HUES64 (cell line): ENCODE measurements around the gene CTDNEP1.
A peak's percentile ranks its signal among the peaks of the same experiment; 100 is the strongest.

ENCODE experiments used
- H3K27ac ChIP-seq: 2 replicates; pipeline ENCODE4 v1.7.0; 2013; ENCODE audit warnings: low read depth, low read length, inconsistent platforms
- H3K27me3 ChIP-seq: 2 replicates; pipeline ENCODE4 v1.6.1; 2013; ENCODE audit warnings: mild to moderate bottlenecking, low read length; ENCODE audit not compliant: insufficient read depth
- H3K36me3 ChIP-seq: 2 replicates; pipeline ENCODE4 v1.6.1; 2013; ENCODE audit warnings: mild to moderate bottlenecking, low read length; ENCODE audit not compliant: insufficient read depth
- H3K4me1 ChIP-seq: 2 replicates; pipeline ENCODE4 v1.6.1; 2013; ENCODE audit warnings: mild to moderate bottlenecking, low read length, moderate library complexity; ENCODE audit not compliant: insufficient read depth
- H3K4me3 ChIP-seq: 2 replicates; pipeline ENCODE4 v1.5.1; 2013; ENCODE audit warnings: mild to moderate bottlenecking, low read length, moderate library complexity
- H3K9ac ChIP-seq: 2 replicates; pipeline ENCODE4 v1.6.1; 2013; ENCODE audit warnings: mild to moderate bottlenecking, low read depth, low read length
- H3K9me3 ChIP-seq: 2 replicates; pipeline ENCODE4 v1.6.1; 2013; ENCODE audit warnings: low read depth, low read length; ENCODE audit not compliant: insufficient read depth
- WGBS: fragments of 150-250, 120-280 bp; methylation state at CpG from one replicate; pipeline ENCODE4 v1.1.7; 2013; ENCODE audit warnings: missing lambda C conversion rate; 5-methylcytosine and 5-hydroxymethylcytosine counted together

Gene CTDNEP1

DNA sequence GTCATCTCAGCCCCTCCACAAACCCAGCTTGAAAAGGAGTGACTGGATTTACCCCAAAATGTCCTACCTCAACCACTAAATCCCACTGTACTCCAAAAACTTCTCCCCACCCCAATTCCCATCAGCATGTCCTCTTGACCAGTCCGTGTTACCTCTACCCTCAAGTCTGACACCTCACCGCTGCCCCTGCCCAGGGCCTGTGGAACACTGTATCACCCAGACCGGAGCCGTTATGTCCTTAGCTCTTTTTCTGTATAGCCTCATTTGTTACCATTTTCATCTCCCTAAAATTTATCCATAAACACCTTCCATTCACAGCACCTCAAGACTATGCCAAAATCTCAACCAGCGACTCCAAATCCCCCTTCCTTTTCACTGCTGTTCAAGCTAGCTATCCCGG is 14.7 kb downstream of the CTDNEP1 start:
- no peaks in the 10 kb centered on the region for H3K27me3 ChIP-seq
- peak overlapping the region; percentile 80 for H3K4me3 ChIP-seq
- peaks cover 39% of the 10 kb centered on the region for H3K36me3 ChIP-seq
- WGBS, result 92% methylated on average over 6 of the region's 6 CpGs
- no peaks in the 10 kb centered on the region for H3K9me3 ChIP-seq
- H3K9ac ChIP-seq, result no peak overlapping the region
- peak overlapping the region; percentile 93; the same call in 1 of the 2 replicates for H3K27ac ChIP-seq
- peaks cover 20% of the 10 kb centered on the region for H3K4me1 ChIP-seq

DNA sequence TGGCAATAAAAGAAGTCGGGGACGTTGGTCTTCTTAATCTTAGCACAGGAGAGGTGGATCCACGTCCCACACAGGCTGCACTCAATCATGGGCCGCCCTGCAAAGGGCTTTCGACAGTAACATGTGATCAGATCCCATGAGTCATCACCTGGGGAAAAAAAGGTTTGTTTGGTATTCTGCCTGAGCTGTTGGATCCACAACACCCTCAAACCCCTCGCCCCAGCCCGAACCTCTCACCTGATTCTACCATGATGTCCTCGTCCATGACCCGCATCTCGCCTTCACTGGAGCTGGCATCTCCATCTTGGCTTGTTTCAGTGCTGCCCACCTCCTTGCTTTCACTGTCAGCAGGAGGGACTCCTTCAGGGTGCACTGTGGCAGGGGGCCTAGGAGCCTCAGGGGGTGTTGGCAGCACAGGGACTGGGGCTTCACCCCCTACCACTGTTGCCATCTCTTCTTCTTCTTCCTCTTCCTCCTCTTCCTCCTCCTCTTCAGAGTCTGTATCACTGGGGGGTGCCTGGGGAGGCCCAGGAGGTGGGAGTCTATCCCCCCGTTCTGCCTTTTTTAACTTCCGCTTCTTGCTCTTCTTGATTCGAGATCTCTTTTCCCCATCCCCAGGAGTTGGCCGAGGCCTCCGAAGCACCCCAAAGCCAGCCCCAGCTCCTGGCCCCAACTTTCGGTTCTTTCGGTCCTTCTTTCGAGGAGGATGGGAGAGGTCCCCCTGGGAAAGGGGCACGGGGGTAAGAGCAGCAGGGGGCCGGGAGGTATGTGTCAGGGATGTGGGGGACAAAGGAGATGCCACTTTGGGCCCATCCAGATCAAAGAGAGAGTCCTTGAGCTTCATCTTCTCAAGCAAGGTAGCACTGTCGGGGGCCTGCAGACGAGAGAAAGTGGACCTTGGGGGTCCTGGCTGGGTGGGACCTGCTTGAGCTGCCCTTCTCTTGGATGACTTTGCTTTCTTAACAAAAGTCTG is 15.6 kb downstream of the CTDNEP1 start:
- Histone ChIP-seq H3K4me3 (no peak overlapping the region), H3K36me3 (peaks cover 39% of the 10 kb centered on the region), H3K4me1 (peaks cover 14% of the 10 kb centered on the region), H3K9ac (no peak overlapping the region), H3K27me3 (no peaks in the 10 kb centered on the region), H3K27ac (no peak overlapping the region; the same call in 1 of the 2 replicates), H3K9me3 (no peaks in the 10 kb centered on the region)
- WGBS, result 91% methylated on average over 22 of the region's 22 CpGs

- Histone ChIP-seq H3K27ac (peak within 1 kb of the TSS; percentile 88), H3K9ac (peak within 1 kb of the TSS; percentile 87), H3K36me3 (peaks cover 43% of the 10 kb centered on the region), H3K4me1 (peaks cover 7% of the 10 kb centered on the region), H3K27me3 (no peaks in the 10 kb centered on the region), H3K9me3 (no peaks in the 10 kb centered on the region), H3K4me3 (peak within 1 kb of the TSS; percentile 78)
- 2% methylated on average over 72 of the region's 72 CpGs for WGBS
Measured at GRCh38 chr17:7234083-7234951, 17.2 kb downstream of the CTDNEP1 start, which contains the start of gene DVL2. Gene DVL2, minus strand, starts transcription at chr17:7234517. Its CDS starts 255 bp downstream, at chr17:7234262.

DNA sequence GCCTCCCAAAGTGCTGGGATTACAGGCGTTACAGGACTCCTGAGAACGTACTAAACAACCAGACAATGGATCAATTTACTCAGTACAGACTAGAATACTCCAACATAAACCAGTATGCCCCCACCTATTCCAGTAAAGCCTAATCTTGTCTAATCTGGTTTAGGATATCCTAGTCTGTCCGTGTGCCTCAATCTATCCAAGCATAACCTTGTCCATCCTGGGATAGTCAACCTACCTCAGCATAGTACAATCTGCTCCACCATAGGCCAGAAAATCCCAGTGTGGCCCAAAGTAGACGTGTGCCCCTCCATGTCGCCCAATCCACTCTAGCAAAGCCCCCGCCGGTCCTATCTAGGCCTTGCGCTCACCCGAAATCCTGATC is 17.8 kb downstream of the CTDNEP1 start:
- Histone ChIP-seq H3K27me3 (no peaks in the 10 kb centered on the region), H3K4me1 (peaks cover 7% of the 10 kb centered on the region), H3K36me3 (peaks cover 49% of the 10 kb centered on the region), H3K9ac (peak overlapping the region; percentile 87), H3K9me3 (no peaks in the 10 kb centered on the region), H3K4me3 (peak overlapping the region; percentile 78), H3K27ac (peak overlapping the region; percentile 88)
- 2% methylated on average over 9 of the region's 9 CpGs for WGBS

DNA sequence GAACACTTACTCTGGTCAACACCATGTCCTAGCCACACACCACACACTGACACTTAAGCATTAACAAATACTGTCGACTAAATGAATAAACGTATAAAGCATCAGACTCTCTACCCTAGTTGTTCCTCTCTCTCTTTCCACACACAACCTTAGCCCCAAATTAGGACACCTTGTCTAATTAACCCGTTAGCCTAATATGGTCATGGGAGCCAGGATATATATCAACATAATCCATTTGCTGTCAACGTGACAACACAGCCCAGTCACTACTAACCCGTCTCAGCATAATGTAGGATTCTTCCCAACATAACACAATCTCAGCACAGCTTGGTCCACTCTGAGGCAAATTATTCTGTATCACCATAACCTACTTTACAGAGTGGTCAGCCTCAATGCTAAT is 19.4 kb downstream of the CTDNEP1 start:
- Histone ChIP-seq H3K36me3 (peaks cover 60% of the 10 kb centered on the region), H3K27me3 (no peaks in the 10 kb centered on the region), H3K9ac (no peak overlapping the region), H3K4me1 (peaks cover 3% of the 10 kb centered on the region), H3K27ac (no peak overlapping the region), H3K9me3 (no peaks in the 10 kb centered on the region), H3K4me3 (peak overlapping the region; percentile 4)
- 90% methylated on average over 5 of the region's 5 CpGs for WGBS

DNA sequence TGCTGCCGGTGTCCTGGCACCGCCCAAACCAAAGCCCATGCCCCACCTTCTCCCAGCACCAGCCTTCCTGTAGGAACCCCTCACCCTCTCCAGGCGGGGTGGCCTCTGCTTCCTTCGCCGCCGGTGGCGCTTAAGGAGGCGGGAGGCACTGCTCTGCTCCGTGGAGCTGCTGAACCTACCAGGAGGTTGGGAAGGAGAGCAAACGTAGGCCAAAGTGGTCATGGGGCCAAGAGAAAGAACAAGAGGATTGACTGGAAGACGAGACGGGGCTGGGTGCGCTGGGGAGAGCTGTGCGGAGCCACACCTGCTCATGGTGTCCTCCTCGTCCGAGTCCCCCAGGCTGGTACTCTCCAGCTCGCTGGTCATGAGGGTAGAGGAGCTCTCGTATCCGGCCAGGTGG is 22.0 kb downstream of the CTDNEP1 start:
- Histone ChIP-seq H3K9me3 (no peaks in the 10 kb centered on the region), H3K27ac (no peak overlapping the region), H3K4me1 (no peaks in the 10 kb centered on the region), H3K27me3 (no peaks in the 10 kb centered on the region), H3K4me3 (no peak overlapping the region), H3K9ac (no peak overlapping the region), H3K36me3 (peaks cover 61% of the 10 kb centered on the region)
- 94% methylated on average over 19 of the region's 19 CpGs for WGBS

GRCh38 chr17:7228920-7229319 is 22.6 kb downstream of the CTDNEP1 start:
- Histone ChIP-seq H3K27me3 (no peaks in the 10 kb centered on the region), H3K36me3 (peaks cover 66% of the 10 kb centered on the region), H3K9me3 (no peaks in the 10 kb centered on the region), H3K9ac (no peak overlapping the region), H3K4me1 (no peaks in the 10 kb centered on the region), H3K4me3 (no peak overlapping the region), H3K27ac (no peak overlapping the region)
- WGBS, result 97% methylated on average over 14 of the region's 14 CpGs

DNA sequence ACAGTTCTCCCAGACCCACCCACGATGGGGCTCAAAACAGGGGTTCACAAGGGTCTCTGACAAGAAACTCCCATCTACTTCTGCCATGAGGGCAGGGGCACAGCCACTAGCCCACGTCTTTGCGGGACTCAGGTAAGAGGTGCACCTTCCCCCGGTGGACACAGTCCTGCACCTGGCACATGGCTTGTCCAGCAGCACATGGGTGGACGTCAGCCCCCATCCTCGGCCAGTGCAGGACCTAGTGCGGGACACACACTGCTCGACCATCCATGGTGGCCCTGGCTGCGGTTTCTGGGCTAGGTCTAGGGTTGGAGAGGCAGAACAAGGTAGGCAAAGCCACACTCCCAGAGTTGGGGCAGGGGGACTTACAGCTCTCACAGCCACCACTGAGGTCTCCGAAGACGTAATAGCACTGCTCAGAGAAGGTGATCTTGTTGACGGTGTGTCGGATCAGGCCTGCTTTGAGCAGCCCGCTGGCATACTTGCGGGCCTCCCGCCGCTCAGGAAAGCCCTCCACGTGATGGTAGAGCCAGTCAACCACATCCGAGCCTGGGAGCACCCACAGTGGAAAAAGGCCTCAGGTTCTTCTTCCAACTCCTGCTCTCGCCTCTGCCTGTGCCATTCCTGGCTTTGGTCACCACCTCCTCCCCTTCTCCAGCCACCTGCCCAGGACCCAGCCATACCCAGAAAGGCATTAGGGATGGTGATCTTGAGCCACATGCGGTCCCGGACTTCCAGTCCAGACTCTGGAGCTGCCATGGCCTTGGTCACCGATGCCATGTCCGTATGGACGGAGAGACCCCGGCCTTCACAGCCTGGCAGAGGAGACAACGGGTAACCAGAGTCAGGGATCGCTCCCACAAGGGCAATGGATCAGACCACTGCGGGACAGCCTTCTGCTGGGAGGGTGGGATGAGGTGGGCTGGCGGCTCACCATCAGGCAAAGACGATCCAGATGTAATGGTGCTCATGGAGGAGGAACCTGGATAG is 24.5 kb downstream of the CTDNEP1 start:
- no peak overlapping the region for H3K9ac ChIP-seq
- H3K9me3 ChIP-seq, result no peaks in the 10 kb centered on the region
- peaks cover 85% of the 10 kb centered on the region for H3K36me3 ChIP-seq
- 95% methylated on average over 31 of the region's 31 CpGs for WGBS
- H3K4me3 ChIP-seq, result no peak overlapping the region
- H3K4me1 ChIP-seq, result no peaks in the 10 kb centered on the region
- H3K27ac ChIP-seq, result no peak overlapping the region
- H3K27me3 ChIP-seq, result no peaks in the 10 kb centered on the region

DNA sequence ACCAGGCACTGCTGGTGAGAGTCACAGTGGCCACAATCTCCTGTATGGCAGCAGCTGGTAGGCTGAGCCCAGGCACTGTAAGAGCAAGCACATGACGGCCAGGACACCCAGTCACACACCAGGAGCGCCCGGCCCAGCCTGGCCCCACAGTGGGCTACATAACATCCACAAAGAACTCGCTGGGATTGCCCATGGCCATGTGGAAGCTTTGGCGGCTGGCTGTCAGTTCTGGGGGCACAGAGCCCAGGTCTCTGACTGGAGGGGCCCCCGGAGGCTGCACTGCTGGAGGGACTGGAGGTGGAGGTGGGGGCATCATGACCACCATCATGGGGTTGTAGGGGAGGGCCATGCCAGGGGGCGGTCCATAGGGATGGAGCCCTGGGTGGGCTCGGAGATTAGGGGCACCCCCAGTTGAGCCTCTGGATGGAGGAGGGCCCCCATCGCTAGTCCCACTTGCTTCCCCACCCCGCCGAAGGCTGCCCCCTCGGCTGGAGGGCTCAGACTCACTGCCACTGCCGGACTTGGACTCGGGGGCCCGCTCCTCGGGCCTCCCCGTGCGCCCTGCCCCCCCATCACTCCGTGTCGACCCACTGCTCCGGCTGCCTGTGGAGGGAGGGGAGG is 25.7 kb downstream of the CTDNEP1 start:
- WGBS, result 91% methylated on average over 20 of the region's 21 CpGs
- Histone ChIP-seq H3K9me3 (no peaks in the 10 kb centered on the region), H3K4me1 (peaks cover 3% of the 10 kb centered on the region; the same call in 1 of the 2 replicates), H3K9ac (no peak overlapping the region), H3K4me3 (no peak overlapping the region), H3K36me3 (peaks cover 95% of the 10 kb centered on the region), H3K27me3 (no peaks in the 10 kb centered on the region), H3K27ac (no peak overlapping the region)

- Histone ChIP-seq H3K27me3 (no peaks in the 10 kb centered on the region), H3K4me3 (no peak overlapping the region), H3K9ac (no peak overlapping the region), H3K4me1 (peaks cover 6% of the 10 kb centered on the region; the same call in 1 of the 2 replicates), H3K9me3 (no peaks in the 10 kb centered on the region), H3K27ac (no peak overlapping the region), H3K36me3 (peaks cover 85% of the 10 kb centered on the region)
- 84% methylated on average over 15 of the region's 15 CpGs for WGBS
Measured at GRCh38 chr17:7224661-7225111, 26.8 kb downstream of the CTDNEP1 start.
